ENCODE measurements around the gene STAT6.

STAT6 gene

DNA sequence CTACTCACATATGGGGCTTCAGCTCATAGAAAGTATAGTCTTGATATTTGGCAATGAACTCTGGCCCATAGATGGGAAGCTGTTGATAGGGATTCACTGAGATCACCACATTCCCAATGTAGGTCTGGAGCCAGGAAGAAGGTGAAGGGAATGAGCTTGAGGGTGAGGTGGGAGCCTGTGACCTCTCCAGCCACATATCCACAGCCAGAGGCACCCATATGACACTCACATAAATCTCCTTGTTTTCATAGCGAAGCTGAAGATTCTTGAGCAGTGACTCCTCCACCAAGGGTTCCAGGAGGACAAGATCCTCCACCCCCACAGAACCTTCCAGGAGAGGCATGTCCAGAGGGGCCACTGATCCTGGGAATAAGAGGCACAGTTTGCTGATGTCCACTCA is 63.2 kb downstream of the STAT6 start:
- no peak for DNase-seq (ENCODE audit: low read depth)

DNA sequence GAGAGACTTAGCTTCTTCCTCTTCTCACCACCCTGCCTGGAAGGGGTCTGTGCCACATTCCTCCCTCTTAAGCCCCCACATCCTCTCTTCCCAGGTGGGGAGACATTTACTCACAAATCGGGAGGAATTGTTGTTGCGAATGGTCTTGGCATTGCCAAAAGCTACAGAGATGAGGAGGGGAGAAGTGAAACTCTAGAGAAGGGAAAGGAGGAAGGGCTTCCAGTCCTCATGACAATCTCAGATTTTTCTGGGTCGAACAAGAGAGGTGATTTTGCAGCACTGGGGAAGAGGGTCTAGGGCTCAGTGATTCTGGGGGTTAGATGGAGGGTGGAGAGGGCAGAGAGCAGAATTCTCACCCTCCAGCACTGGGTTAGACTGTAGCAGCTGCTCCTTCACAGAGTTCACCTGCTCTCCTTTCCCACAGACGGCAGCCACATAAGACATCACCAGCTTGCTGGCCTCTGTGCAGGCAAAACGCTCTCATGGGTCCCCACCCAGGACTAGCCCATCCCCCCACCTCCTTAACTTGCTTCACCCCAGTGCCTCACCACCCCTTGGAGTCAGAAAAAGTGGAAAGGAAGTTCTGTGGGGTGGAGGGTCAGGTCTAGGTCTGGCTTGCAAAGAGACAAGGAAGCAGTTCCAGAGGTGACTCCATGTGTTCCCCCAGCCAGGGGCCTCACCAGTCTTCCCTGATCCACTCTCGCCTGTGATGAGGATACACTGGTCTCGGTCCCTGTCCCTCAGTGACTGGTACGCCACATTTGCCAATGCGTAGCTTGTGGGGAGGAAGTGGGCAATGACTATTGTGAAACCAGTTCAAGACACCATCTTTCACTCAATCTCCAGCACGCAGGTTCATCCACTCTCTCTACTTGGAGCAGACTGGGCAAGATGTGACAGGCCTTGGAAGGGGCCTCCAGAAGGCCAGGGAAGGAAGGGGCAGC is 63.9 kb downstream of the STAT6 start:
- no peak for DNase-seq (ENCODE audit: low read depth)

DNA sequence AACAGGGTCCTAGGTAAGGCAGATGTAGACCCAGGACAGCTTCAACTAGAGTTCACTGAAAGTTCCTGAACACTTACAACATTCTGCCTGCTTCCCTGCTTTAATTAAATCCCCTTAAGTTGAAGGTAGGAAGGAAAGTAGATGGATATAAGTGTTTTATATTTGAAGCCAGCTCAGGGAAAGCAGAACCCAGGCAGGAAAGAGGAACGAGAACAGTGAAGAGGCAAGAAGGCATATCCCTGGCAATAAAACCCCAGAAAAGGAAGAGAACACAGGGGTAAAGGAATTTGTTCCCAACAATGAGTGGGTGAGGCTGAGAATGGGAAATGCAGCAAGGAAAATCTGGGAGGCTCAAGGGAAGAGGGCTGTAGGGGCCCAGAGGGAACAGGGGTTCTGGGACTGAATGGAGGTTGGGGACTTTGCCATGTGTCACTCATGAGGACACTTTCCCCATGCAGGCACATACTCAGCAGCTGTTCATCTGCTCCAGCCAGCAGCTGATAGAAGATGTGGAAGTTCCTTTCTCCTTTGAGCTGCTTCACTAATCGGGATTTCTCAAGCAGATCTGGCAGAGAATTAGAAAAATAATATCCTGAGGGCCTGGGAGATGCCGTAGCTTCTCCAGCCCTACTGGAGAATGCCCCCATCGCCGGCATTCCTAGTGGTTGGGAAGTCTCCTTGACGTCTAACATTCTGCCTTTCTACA is 64.9 kb downstream of the STAT6 start:
- no peak for DNase-seq (ENCODE audit: low read depth)
